ENCODE data around the gene KIF1C.

KIF1C gene

GRCh38 chr17:4998732-4999429, 1.1 kb downstream of the KIF1C start:
- TF ChIP-seq SPI1 (IDR thresholded peaks at IDR 0.05; ENCODE audit: borderline replicate concordance, low read depth) = no peak
- TF ChIP-seq GABPA (IDR thresholded peaks at IDR 0.05; ENCODE audit: low read depth) = no peak
- Histone ChIP-seq H3K27ac (replicated peaks) (no peak overlapping the region), H3K4me3 (replicated peaks; ENCODE audit: insufficient read depth, low read length) (peak overlapping the region; percentile 68), H3K27me3 (ENCODE audit: insufficient read depth, poor library complexity, severe bottlenecking) (no peaks in the 10 kb centered on the region)
- no peak for DNase-seq (ENCODE audit: low read depth in 1 of 2, low spot score in 1 of 2)

- no peak overlapping the region for H3K4me3 ChIP-seq (replicated peaks; ENCODE audit: insufficient read depth, low read length)
- H3K27ac ChIP-seq (replicated peaks) = no peak overlapping the region
- TF ChIP-seq CTCF (IDR thresholded peaks at IDR 0.05; ENCODE audit: insufficient read depth, low read length) = no peak
- no peak for TF ChIP-seq GABPA (IDR thresholded peaks at IDR 0.05; ENCODE audit: low read depth)
- no peak for TF ChIP-seq SPI1 (IDR thresholded peaks at IDR 0.05; ENCODE audit: borderline replicate concordance, low read depth)
- no peak for TF ChIP-seq POLR2AphosphoS5 (IDR thresholded peaks at IDR 0.05; ENCODE audit: low read depth)
- DNase-seq (ENCODE audit: low read depth in 1 of 2, low spot score in 1 of 2) = no peak
- H3K27me3 ChIP-seq (ENCODE audit: insufficient read depth, poor library complexity, severe bottlenecking) = no peaks in the 10 kb centered on the region
These were observed 1.8 kb downstream of the KIF1C start for GRCh38 chr17:4999430-5000093.

- DNase-seq (ENCODE audit: low read depth in 1 of 2, low spot score in 1 of 2) = no peak
- H3K27me3 ChIP-seq (ENCODE audit: insufficient read depth, poor library complexity, severe bottlenecking) = no peaks in the 10 kb centered on the region
- no peak for TF ChIP-seq GABPA (IDR thresholded peaks at IDR 0.05; ENCODE audit: low read depth)
- no peak for TF ChIP-seq CTCF (IDR thresholded peaks at IDR 0.05; ENCODE audit: insufficient read depth, low read length)
- TF ChIP-seq POLR2AphosphoS5 (IDR thresholded peaks at IDR 0.05; ENCODE audit: low read depth) = no peak
- TF ChIP-seq SPI1 (IDR thresholded peaks at IDR 0.05; ENCODE audit: borderline replicate concordance, low read depth) = no peak
- TF ChIP-seq, protein P1, sequence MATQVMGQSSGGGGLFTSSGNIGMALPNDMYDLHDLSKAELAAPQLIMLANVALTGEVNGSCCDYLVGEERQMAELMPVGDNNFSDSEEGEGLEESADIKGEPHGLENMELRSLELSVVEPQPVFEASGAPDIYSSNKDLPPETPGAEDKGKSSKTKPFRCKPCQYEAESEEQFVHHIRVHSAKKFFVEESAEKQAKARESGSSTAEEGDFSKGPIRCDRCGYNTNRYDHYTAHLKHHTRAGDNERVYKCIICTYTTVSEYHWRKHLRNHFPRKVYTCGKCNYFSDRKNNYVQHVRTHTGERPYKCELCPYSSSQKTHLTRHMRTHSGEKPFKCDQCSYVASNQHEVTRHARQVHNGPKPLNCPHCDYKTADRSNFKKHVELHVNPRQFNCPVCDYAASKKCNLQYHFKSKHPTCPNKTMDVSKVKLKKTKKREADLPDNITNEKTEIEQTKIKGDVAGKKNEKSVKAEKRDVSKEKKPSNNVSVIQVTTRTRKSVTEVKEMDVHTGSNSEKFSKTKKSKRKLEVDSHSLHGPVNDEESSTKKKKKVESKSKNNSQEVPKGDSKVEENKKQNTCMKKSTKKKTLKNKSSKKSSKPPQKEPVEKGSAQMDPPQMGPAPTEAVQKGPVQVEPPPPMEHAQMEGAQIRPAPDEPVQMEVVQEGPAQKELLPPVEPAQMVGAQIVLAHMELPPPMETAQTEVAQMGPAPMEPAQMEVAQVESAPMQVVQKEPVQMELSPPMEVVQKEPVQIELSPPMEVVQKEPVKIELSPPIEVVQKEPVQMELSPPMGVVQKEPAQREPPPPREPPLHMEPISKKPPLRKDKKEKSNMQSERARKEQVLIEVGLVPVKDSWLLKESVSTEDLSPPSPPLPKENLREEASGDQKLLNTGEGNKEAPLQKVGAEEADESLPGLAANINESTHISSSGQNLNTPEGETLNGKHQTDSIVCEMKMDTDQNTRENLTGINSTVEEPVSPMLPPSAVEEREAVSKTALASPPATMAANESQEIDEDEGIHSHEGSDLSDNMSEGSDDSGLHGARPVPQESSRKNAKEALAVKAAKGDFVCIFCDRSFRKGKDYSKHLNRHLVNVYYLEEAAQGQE (IDR thresholded peaks at IDR 0.05; ENCODE audit: insufficient replicate concordance, low read depth) = no peak
- no peak overlapping the region for H3K4me3 ChIP-seq (replicated peaks; ENCODE audit: insufficient read depth, low read length)
- H3K27ac ChIP-seq (replicated peaks) = no peak overlapping the region
These were observed 2.5 kb downstream of the KIF1C start for GRCh38 chr17:5000237-5000639.

GRCh38 chr17:5002121-5002788, 4.5 kb downstream of the KIF1C start:
- DNase-seq (ENCODE audit: low read depth in 1 of 2, low spot score in 1 of 2) = no peak
- Histone ChIP-seq H3K27ac (replicated peaks) (no peak overlapping the region), H3K27me3 (ENCODE audit: insufficient read depth, poor library complexity, severe bottlenecking) (no peaks in the 10 kb centered on the region), H3K4me3 (replicated peaks; ENCODE audit: insufficient read depth, low read length) (no peak overlapping the region)
- no peak for TF ChIP-seq POLR2AphosphoS5 (IDR thresholded peaks at IDR 0.05; ENCODE audit: low read depth)

GRCh38 chr17:5003214-5003867, 5.6 kb downstream of the KIF1C start:
- TF ChIP-seq, protein P1 (IDR thresholded peaks at IDR 0.05; ENCODE audit: insufficient replicate concordance, low read depth) = no peak
- TF ChIP-seq POLR2AphosphoS5 (IDR thresholded peaks at IDR 0.05; ENCODE audit: low read depth) (no peak), CTCF (IDR thresholded peaks at IDR 0.05; ENCODE audit: insufficient read depth, low read length) (no peak), GABPA (IDR thresholded peaks at IDR 0.05; ENCODE audit: low read depth) (no peak), SPI1 (IDR thresholded peaks at IDR 0.05; ENCODE audit: borderline replicate concordance, low read depth) (no peak)
- Histone ChIP-seq H3K27me3 (ENCODE audit: insufficient read depth, poor library complexity, severe bottlenecking) (no peaks in the 10 kb centered on the region), H3K4me3 (replicated peaks; ENCODE audit: insufficient read depth, low read length) (no peak overlapping the region), H3K27ac (replicated peaks) (no peak overlapping the region)
- DNase-seq (ENCODE audit: low read depth in 1 of 2, low spot score in 1 of 2) = no peak

All from HL-60 (cell line).